GM18502 (cell line): ENCODE data around the gene PCSK2.

Source experiments
- ATAC-seq: cut with Tn5 transposase; IDR thresholded peaks from one replicate; pipeline ENCODE4 v1.9.1; 2021; ENCODE audit warnings: mild to moderate bottlenecking; ENCODE audit not compliant: unreplicated experiment, poor library complexity

PCSK2 gene

DNA sequence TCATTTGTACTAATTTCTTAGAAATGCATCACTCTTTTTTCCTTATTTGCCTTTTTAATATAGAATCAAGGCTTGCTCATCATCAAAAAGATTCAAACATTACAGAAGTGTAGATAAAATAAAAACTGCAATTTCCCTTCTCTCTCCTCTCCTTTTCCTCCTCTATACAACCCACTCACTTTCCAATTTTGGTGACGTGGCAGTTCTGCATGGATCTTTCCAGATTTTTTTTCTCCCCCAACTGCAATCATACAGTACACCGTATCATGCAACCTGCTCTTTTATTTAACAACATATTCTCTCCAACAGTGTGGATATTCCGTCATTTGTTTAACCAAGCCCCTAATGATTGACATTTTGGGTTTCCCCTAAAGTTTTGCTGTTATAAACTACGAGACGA is 163.8 kb downstream of the PCSK2 start:
- ATAC-seq, result no peak

DNA sequence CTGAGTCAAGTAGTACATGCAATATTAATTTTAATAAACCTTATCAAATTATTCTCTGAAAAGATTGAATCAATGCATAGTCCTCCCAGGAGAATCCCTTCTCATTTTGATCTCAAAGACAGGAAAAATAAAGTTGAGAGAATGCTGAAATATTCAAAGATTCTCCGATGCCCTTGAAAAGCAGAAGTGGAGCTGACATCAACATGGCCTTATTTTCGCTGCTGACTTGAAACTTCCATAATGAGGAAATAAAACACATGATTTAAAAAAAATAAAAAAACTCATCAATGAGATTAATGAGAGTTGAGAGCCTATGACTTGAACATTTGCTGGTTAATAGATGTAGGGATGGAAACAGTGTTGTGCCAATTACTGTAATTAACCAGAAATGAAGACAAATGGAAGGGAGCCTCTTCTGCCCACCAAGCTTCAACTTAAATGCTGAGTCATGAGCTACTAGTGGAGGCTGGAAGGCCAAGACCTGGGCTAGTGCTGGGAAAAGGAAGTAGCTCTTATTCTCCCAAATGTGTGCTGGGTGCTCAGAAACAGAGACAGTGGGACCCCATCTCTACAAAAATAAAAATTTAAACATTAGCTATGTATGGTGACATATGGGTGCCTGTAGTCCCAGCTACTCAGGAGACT is 164.4 kb downstream of the PCSK2 start:
- ATAC-seq, result no peak

DNA sequence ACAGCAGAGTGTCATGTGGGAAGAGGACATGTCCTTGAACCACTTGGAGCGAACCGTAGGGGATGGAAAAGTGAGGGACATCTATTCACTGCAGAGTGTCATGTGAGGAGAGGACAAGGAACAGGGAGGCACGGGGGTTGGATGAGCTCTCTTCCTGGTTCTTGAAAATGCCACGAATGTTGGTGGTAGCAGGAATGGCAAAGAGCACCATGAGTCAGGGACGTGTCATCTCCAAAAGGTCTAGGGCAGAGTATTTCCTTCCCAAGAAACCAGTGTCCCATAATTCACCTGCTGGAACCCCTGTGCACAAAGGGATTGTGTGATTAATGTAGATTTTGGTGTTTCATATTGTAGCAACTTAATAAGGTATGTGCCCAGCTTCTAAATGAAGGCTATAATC is 167.6 kb downstream of the PCSK2 start:
- no peak for ATAC-seq

DNA sequence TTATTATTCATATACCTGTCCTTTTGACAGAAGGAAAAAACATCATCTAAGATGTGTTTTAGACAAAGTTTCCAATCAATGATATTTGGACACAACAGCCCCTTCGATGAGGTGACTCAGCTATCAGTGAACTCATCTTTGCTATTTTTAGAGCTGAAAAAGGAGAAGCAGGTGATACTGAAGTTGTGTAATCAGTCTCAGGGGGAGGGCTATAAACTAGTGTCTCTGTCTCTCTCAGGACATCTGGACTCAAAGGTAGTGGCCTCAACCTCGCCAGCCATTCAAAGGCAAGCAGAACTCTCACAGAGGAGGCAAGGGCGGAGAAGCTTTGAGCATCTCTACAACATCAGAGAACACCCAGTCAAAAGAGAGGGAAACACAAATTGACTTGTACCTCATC is 168.9 kb downstream of the PCSK2 start:
- no peak for ATAC-seq

DNA sequence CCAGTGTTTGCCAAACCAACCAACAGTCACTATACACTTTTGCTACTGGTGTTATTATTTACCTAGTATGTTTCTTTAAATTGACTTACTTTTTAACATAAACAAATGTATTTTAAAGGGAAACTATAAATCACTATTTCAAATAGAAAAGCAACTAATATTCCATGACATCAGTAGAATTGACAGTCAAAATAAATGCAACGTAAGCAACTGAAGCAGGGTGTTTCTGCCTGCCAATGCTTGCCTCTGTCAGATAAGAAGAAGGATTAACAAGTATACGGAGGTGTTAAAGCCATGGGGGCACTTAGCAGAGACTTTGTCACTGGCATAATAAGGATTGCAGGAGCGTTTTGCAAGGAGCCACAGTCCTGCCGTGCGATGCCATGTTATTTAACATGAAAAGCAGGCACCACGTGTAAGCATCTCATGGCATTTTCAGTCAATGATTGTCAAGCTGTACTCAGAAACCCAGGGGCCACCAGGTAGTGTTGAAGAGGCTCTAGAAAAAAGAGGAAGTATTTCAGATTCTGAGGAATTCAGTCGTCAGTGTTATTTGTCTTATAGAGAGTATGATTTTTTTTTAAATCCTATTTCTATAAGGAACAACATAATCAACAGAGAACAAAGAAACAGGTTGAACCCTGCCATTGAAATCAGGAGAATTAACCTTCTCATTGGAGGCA is 172.6 kb downstream of the PCSK2 start:
- ATAC-seq, result no peak

DNA sequence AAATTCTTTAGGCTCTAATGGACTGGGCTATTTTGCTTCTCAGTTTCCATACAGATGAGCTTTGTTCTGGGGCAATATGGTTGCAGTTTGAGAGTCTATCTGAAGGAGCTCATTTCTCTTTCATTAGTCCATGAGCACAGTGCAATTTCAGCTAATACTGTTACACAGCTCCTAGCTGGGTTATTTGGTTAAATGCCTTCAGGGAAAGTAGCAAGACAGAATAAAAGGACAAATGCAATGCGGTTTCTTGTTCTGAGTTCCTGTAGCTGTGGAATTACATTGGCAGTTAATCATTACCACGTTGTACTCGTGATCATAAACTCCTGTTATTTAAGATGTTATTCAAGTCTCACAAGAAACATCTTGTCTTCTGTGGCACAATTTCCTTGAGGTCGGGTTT is 176.6 kb downstream of the PCSK2 start:
- ATAC-seq, result no peak

DNA sequence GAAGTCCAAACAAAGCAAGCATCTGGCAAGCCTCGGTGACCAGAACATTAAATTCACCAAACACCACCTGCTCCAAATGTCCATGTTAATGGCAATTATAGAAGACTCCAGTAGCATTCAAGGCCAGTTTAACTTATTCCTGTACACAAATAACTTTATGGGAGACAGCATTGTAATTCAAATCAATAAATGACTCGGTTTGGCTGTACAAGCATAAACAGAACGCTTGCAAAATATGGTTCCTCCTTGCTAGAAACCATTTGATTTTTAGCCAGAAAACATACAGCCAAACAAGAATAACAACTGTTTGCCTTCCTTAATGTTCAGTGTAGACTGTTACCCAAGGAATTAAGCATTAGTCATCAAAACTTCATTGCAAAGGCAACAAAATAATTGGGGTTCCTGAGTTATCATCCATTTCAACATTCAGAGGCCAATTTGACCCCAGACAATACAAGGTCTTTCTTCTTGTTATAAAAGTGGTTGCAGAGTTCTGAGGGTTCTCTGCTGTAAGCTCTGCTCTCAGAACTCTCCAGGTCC is 179.3 kb downstream of the PCSK2 start:
- no peak for ATAC-seq

DNA sequence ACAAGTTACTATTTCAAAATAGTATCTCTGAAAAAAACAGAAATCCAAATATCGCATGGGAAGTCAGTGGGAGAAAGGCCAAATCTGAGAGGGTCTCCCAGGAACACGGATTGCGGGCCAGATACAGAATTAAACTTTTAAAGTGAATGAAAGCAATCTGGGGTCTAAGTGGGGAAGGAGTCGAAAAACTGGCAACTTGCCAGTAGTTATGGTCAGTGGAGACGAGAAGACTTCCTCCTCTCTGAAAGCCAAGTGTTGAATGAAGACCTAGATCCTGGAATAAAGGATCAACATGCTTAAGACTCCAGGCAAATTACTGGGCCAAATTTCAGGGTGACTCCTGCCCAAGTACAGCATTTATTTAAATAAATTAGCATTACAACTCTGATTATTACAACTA is 180.7 kb downstream of the PCSK2 start:
- ATAC-seq, result no peak

DNA sequence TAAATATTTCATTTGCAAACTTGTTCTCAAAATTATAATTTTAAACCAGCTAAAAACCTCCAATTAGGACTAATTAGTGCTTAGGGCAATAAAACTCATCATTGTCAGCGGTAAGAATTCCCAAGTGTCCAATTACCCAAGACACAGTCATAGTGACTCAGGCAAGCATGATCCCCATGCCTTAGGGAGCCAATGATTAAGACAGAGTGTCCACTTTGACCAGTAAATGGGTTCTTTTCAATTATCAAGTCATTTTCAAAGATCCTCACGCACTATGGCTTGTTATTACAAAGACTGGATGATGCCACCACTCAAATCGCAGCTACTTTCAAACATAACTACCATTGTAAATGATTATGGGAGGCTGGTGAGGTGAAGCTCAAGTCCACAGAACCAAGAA is 190.4 kb downstream of the PCSK2 start:
- no peak for ATAC-seq

DNA sequence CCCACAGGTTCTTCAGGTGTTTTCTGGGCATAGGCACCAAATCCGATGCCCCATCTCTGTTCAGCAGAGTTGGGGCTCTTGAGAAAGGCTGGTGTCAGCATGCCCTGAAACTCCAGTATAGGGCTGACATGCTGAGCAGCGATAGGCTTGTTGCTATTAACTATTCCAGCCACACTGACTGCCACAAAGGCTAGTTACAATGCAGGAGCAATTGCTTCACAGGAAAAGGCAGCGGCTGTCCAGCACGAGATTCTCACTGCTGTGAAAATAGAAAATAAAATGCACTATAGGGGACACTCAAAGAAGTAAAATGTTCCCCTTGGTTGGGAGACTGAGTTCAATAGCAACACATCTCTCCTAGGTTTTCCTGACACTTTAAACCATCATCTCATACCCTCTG is 191.9 kb downstream of the PCSK2 start:
- no peak for ATAC-seq

DNA sequence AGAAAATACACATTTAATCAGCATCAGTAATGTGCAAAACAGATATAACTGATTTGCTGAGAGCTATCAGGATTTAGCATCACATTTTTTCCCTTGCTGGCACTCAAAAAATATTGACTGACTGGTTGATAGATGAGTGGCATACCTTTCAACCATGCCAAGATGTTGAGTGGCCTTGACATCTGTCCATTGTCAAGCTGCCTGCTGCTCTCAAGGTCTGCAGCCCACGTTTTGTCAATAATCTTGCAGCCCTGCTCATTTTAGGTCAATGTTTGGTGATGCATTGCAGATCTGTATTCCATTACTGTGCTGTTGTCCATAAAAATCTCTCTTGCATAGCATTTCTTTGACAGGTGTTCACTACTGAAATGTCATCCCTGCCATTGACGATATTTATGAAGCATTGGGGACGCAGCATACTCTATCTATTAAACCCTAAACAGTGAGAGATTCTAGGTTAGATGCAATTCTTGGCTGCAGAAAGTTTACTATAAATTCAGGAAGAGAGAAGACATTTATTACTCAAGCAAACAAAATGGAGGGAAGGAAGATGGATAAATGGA is 192.7 kb downstream of the PCSK2 start:
- no peak for ATAC-seq

DNA sequence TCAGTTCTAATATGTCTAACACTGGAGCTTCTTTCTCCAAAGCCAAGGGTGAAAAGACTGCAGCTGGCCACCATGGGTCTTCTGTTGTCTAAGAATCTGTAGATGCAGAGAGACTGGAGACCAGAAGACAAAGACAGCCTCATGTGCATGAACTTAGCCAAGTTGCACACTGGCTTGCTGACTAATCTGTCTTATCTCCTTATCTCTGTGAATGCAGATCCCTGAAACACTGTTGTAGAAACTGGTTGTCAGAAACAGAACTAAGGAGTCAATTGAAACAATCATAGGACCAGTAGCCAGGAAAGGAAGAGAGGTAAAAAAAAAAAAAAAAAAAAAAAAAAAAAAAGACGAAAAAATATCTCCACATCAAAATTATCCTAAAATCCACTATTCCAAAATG is 194.7 kb downstream of the PCSK2 start:
- ATAC-seq, result no peak

DNA sequence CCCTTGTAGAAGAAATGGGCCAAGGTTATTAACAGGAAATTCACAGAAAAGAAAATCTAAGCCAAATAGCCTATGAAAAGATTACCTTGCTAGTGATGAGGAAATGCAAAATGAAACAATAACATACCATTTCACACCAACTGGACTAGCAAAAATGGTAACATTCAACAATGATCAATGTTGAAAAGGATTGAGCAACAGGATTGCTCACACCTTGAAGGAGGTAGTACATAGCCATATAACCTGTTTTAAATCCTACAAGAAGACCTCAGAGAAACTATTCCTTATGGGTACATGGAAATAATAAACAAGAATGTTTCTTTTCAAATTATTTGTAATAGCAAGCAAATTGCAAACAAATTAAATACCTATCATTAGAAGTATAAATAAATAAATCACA is 196.9 kb downstream of the PCSK2 start:
- no peak for ATAC-seq

DNA sequence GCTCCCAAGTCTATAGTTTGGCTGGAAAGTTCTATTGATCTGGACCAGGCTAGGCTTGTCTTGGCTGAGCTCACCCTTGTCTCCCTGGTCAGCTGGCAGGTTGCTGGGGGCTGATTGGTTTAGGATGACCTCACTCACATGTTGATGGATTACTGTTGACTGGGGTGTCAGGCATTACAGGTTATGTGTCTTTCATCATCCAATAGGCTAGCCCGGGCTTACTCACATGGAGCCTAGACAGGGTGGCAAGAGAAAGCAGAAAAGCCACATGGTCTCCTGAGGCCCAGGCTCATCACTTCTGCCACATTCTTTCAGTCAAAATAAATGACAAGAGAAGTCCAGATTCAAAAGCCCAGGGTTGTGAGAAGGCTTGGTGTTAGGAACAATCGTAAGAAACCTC is 200.8 kb downstream of the PCSK2 start:
- ATAC-seq, result no peak

DNA sequence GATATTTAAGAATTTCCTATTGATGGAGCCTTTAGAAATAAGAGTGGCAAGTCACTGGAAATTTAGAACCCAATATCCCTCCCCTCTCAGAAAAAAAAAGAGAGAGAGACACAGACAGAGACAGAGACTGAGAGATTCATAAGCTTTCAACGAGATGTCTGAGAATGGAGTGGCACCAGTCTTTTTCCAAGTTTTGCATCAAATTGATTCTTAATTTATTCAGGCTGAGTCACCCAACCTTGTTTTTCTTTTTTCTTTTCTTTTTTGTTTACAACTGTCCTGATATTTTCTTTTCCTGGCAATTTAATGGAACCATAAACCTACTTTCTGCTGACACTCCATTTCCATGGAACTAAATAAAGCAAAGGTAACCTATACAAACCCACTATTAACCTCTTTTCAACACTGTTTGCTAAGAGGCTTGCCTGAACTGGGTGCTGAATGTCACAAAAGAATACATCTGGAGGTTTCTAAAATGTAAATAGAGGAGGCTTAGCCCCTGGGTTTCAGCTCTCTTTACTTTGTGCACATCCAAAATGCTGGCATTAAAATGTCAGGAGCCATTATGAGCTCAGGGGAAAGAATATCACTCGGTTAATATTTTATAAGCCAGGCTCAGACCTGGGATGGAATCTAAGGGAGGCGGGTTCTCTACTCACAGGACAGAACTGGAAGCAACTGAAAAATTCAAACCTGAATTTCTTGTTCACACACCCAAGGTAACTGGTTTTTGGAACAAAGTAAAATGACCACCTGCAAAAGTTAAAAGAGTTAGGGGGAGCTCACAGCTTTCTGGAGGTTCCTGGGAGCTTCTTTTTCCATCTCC is 203.5 kb downstream of the PCSK2 start:
- ATAC-seq, result no peak

DNA sequence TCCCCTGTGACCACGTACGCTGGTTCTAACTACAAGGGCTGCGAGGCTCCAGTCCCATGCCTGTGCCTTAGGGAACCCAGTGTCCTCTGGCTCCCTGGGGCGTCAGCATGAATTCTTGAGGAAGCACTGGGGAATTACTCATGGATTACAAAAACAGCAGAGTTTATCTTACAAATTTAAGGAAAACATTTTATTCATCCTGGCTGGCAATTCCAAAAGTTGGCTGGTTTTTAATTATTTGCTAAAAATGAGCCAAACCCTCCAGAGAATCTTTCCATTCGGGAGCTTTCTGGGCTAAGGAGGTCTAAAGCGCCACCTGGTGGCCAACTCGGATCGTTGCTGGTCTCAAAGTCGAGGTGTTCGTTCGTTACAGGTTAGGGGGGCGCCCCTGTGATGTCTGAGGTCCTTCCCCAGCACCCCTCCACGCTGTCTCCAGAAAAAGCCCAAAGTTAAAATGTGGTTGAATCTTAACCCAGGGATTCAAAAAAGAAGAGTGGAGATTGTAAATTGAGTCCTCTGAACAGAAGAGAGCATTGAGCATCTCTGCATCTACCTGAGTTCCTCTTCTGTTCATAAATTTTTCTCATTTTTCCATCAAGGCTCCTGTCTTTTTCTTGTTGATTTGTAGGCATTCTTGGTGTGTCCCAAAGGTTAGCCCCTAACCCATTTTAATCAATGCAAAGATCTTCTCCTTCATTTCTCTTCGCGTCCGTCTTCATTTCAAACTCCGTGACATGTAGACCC is 205.0 kb downstream of the PCSK2 start:
- ATAC-seq, result peak; percentile 63

DNA sequence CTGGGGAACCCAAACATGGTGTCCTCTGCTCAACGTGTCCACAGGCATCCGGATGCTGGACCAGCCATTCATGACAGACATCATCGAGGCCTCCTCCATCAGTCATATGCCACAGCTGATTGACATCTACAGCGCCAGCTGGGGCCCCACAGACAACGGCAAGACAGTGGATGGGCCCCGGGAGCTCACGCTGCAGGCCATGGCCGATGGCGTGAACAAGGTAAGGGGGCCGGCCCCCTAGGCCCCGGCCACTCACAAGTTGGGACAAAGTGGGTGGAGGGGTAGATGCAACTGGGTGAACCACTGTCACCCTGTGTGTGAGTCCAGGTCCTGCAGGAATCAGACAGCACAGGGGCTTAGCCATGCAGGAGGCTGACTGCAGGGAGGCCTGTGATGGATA is 209.8 kb downstream of the PCSK2 start:
- ATAC-seq, result no peak

DNA sequence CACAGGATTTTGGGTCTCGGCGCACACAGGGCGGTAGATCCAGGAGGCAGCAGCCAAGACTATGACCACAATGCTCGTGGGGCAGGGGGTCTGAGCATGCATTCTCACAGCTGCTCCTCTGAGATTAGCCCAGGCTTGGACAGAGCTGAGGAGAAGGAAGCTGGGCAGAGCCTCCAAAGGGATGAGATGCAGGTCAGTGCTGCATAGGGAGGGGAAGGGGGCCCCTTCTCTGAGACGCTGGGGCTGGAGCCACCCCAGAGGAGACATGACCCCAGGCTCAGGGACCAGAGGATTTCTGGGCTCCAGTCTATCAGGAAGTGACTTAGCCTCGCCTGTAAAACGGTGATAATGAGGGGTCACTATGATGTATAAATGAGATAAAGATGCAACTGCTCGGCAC is 210.4 kb downstream of the PCSK2 start:
- ATAC-seq, result no peak

DNA sequence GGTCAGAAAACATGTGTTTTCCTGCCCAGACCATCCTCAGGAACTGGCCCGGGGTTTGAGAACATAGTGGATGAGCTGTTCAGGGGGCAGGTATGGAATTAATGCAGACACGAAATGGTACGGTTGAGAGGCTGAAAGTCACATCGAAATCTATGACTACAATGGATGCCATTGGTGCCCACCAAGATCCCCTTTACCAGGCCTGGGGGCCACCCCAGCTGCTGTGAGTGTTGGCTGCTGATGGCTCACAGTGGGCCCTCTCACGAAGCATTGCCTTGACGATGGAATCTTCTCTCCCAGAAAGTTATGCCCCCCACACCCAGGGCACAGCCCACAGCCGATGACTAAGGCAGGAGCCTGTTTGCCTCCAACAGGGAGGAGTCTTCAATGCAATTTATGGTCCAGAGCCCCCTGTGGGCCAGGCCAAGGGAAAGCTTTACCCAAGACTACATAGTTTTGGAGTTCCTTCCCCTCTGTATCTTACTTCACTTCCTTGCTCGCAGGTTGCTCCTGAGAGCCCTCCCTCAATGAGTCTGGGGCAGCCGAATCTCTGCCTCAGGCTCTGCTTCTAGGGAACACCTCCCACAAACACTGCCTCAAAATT is 211.7 kb downstream of the PCSK2 start:
- no peak for ATAC-seq
